OCI-LY3 (cell line): ENCODE measurements around the gene APAF1.

ENCODE experiments used
- EZH2phosphoT487 ChIP-seq: fragments of 200-600 bp; shearing (Covaris generic); IDR thresholded peaks from 2 replicates; pipeline ENCODE4 v1.6.1; 2018; ENCODE audit warnings: antibody characterized with exemption, mixed run types, low read depth
- TF ChIP-seq, protein P1 (sequence below): fragments of 200-600, 300-600 bp; sonication (generic); IDR thresholded peaks from 2 replicates; pipeline ENCODE4 v1.5.1; 2014; ENCODE audit warnings: antibody characterized with exemption, low read length, low read depth

GRCh38 chr12:98644433-98644711, 718 bp upstream of the APAF1 start:
- TF ChIP-seq, protein P1, sequence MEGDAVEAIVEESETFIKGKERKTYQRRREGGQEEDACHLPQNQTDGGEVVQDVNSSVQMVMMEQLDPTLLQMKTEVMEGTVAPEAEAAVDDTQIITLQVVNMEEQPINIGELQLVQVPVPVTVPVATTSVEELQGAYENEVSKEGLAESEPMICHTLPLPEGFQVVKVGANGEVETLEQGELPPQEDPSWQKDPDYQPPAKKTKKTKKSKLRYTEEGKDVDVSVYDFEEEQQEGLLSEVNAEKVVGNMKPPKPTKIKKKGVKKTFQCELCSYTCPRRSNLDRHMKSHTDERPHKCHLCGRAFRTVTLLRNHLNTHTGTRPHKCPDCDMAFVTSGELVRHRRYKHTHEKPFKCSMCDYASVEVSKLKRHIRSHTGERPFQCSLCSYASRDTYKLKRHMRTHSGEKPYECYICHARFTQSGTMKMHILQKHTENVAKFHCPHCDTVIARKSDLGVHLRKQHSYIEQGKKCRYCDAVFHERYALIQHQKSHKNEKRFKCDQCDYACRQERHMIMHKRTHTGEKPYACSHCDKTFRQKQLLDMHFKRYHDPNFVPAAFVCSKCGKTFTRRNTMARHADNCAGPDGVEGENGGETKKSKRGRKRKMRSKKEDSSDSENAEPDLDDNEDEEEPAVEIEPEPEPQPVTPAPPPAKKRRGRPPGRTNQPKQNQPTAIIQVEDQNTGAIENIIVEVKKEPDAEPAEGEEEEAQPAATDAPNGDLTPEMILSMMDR, result no peak
- no peak for TF ChIP-seq EZH2phosphoT487
